Tibial nerve (tissue), 4 donors: ENCODE results near the gene DGCR6L.

Source experiments
- EP300 ChIP-seq, 2 donors: sonication (generic); formaldehyde crosslinking; IDR thresholded peaks; one replicate each; pipeline ENCODE4 v1.6.1; 2017; ENCODE audit warnings: antibody characterized with exemption in 2 of 2, mild to moderate bottlenecking in 1 of 2
- POLR2A ChIP-seq, 2 donors: fragments of 450-650 bp; IDR thresholded peaks; one replicate each; pipeline ENCODE4 v1.6.1; 2017; ENCODE audit warnings: antibody characterized with exemption in 2 of 2, mild to moderate bottlenecking in 2 of 2, moderate library complexity in 2 of 2
- TF ChIP-seq, protein P1 (sequence below), 5 experiments: fragments of 200-600 bp in 3 of 5; fragments of 450-650 bp in 2 of 5; sonication (generic) in 3 of 5; IDR thresholded peaks; one replicate each; pipeline ENCODE4 v1.5.1; 2016 to 2019; ENCODE audit warnings: antibody characterized with exemption in 5 of 5, mild to moderate bottlenecking in 3 of 5, moderate library complexity in 2 of 5

DNA sequence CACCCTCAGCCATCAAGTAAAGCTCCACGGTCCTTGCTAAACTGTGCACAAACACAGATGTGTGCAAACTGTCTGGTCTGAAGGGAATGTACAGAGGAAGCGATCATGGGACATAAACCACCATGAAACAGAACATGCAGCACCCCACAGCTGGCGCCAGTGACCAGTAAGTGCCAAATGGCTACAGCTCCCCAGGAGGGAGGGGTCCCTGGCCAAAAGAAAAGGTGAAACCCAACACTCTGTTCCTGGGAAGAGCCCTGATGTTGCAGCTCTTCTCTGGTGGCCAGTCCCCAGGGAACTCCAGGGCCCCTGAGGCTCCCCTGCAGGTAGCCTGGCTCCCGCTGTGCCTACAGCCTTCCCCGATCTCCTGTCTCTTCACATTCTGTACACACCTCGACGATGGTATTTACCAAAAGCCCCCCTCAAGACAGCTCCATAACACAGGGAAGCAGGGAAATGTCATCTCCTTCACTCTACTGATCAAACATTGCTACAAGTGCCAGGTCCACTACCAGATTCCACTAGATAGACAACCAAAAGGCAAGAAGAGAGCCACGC is 2.9 kb downstream of the DGCR6L start:
- TF ChIP-seq, protein P1, sequence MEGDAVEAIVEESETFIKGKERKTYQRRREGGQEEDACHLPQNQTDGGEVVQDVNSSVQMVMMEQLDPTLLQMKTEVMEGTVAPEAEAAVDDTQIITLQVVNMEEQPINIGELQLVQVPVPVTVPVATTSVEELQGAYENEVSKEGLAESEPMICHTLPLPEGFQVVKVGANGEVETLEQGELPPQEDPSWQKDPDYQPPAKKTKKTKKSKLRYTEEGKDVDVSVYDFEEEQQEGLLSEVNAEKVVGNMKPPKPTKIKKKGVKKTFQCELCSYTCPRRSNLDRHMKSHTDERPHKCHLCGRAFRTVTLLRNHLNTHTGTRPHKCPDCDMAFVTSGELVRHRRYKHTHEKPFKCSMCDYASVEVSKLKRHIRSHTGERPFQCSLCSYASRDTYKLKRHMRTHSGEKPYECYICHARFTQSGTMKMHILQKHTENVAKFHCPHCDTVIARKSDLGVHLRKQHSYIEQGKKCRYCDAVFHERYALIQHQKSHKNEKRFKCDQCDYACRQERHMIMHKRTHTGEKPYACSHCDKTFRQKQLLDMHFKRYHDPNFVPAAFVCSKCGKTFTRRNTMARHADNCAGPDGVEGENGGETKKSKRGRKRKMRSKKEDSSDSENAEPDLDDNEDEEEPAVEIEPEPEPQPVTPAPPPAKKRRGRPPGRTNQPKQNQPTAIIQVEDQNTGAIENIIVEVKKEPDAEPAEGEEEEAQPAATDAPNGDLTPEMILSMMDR (IDR thresholded peaks at IDR 0.05) = no peak
- TF ChIP-seq POLR2A (IDR thresholded peaks at IDR 0.05) (no peak), EP300 (IDR thresholded peaks at IDR 0.05) (no peak)
